Stimulated activated CD8-positive, alpha-beta memory T cell treated with anti-CD3 and anti-CD28 coated beads, Interleukin-12 subunit alpha, Interleukin-12 subunit beta, amount 100 ng/mL, for 4 hours (primary cell): ENCODE data around the gene ANAPC5.
"Not testable (repeated sequence)": the region's sequence is repeated elsewhere in the genome, so short reads cannot be mapped to it uniquely, and the experiment has no call there.

Experiments used
- DNase-seq: peaks from one replicate; pipeline ENCODE4 v3.0.0-alpha.2; 2020; ENCODE audit warnings: low read depth

ANAPC5 gene, protein sequence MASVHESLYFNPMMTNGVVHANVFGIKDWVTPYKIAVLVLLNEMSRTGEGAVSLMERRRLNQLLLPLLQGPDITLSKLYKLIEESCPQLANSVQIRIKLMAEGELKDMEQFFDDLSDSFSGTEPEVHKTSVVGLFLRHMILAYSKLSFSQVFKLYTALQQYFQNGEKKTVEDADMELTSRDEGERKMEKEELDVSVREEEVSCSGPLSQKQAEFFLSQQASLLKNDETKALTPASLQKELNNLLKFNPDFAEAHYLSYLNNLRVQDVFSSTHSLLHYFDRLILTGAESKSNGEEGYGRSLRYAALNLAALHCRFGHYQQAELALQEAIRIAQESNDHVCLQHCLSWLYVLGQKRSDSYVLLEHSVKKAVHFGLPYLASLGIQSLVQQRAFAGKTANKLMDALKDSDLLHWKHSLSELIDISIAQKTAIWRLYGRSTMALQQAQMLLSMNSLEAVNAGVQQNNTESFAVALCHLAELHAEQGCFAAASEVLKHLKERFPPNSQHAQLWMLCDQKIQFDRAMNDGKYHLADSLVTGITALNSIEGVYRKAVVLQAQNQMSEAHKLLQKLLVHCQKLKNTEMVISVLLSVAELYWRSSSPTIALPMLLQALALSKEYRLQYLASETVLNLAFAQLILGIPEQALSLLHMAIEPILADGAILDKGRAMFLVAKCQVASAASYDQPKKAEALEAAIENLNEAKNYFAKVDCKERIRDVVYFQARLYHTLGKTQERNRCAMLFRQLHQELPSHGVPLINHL

DNA sequence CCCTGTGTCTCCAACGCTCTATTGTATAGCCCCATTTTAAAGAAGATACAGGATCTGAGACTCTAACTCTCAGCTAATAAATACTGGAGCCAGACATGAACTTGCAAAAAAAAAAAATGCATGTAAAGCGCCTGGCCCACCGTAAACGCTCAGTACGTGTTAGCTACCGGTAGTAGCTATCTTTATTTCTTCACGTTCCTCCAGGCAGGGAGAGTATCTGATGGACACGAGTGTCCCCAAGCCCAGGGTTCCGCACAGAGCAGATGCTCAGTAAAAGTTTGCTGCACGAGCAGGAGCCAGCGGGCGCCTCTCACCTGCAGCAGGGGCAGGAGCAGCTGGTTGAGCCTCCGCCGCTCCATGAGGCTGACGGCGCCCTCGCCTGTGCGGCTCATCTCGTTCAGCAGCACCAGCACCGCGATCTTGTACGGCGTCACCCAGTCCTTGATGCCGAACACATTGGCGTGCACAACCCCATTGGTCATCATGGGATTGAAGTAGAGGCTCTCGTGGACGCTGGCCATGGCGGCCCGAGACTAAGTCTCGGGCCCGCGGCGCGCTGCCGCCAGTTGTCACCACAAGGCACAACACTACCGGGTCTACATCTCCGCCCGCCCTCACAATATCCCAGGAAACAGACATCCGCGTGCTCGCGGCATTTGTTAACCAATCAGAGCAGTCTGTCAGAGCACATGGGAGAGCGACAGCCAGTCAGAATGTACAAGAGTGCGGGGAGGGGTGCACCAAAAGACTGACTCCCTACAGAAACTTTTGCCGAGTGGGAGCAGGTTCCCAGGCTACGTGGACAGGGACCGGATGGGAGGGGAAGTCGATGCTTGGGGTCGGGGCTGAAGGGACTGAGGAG, at the start of gene ANAPC5:
Gene ANAPC5 (minus strand): TSS at position 592 of the 862 bp plus-strand sequence. CDS start 71 bp downstream, at position 521.
- DNase-seq = peak; percentile 76

DNA sequence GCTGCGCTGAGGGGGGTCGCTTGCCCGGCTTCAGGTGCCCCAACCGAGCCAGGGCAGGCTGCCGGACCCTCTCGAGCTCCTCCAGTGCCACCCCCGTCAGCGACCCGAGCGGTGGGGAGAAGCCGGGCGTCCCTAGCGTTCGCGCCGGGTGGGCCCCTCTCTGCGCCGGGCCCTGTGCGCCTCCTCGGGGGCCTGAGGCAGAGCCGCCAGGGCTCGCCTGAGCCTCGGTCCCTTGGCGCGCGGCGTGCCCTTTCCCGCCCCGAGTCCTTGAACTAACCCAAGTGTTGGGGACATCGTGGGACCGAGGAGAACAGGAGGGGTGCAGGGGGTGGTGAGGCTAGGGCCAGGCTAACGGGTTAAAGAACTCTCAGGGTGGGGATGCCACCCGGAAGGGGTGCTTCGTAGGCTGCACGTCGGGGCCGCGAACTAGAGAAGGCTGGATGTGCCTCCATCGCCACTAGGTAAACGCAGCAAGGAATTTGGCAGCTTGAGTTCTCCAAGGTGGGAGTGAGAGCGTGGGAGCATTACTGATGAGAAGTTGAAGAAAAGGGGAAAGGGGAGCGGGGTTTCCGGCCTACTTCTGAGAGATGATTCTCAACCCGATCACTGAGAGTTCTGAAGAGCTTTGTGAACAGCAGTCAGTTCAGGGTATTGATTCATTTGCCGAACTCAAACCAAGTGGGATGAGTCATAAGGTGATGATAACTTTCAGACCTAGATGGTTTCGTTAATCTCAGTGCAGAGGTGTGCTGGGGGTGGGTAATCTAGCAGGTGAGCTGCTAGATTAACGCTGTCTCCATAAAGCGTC, 48.3 kb upstream of the ANAPC5 start:
- peak; percentile 32 for DNase-seq

DNA sequence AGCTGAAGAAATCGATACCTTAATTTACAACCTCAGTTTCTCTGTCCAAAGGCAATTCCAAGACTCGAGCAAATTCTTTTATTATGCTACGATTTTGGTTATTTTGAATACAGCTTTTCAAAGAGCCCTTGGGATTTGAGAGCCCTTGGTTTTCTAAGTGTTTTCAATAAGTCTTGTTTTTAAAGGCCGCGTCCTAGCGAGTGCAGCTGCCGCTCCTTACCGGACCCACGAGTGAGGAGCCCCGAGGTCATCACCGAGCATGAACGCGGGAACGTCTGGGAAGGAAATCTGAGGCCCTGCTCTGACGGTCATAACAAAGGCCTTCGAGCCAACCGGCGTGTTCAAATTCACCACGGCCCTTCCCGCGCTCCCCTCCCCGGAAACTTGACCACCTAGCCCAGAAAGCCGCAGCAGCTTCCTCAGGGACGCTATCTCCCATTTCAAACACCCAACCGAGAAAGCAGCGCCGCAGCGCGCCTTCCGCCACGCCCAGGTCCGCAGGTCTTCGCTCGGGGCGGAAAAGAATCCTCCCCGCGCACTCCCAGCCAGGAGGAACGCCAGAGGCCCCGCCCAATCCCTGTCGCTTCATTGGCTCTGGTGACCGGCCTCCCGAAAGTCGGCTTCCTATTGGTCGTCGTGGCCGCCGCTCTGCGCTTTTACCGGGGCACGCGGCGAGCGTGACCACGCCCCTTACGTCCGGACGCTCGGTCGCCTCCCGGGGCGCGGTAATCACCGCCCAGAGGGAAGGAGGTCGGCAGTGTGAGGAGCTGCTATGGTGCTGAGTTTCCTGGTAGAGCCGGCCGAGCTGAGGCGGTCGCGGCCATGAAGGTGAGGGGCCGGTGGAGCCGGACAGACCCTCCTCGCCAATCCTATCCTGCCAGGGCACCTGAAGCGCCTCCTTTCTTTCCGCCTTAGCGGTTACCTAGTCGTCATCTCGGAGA, 47.5 kb upstream of the ANAPC5 start, which contains the start of gene RNF34:
Gene RNF34 (plus strand): TSS at position 728 of the 941 bp plus-strand sequence. CDS start 95 bp downstream, at position 823.
- peak; percentile 95 for DNase-seq

DNA sequence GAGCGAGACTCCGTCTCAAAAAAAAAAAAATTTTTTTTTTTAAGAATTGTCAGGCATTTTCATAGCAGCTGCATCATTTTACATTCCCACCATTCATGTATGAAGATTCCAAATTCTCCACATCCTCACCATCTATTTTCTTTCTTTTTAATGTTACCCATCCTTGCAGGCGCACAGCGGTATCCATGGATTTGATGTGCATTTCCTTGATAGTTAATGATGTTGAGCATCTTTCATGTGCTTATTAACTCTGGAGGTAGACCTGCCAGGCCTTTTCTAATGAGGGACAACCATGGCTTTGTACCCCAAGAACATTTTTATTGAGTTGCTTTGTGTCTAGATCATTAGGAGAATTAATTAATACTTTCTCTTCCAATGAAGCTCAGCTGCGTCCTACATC, 46.1 kb upstream of the ANAPC5 start:
- no peak for DNase-seq

DNA sequence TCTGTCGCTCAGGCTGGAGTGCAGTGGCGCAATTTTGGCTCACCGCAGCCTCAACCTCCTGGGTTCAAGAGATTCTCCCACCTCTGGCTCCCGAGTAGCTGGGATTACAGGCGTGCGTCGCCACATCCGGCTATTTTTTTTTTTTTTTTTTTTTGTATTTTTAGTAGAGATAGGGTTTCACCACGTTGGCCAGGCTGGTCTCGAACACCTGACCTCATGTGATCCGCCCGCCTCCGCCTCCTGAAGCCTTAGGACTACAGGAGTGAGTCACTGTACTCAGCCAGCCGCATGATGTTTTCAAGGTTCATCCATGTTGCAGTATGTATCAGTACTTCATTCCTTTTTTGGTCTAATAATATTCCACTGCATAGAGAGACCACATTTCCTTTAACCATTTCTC, 45.3 kb upstream of the ANAPC5 start:
- no peak for DNase-seq

DNA sequence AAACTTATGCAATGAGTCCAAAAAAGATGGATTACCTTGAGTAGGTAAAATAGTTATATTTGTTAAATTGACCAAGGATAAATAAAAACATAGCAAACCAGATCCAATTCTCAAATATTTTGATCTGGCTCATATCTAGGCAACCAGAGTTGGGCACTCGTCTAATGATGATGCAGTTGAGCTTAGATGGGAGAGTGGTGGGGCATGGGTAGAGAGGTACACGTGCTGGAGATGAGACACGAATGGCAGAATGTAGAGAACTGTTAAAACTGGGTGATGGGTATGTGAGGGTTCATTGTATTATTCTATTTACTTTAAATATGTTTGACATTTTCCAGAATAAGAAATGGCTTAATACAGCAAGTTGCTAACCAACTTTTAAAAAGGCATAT, 40.1 kb upstream of the ANAPC5 start:
- no peak for DNase-seq

DNA sequence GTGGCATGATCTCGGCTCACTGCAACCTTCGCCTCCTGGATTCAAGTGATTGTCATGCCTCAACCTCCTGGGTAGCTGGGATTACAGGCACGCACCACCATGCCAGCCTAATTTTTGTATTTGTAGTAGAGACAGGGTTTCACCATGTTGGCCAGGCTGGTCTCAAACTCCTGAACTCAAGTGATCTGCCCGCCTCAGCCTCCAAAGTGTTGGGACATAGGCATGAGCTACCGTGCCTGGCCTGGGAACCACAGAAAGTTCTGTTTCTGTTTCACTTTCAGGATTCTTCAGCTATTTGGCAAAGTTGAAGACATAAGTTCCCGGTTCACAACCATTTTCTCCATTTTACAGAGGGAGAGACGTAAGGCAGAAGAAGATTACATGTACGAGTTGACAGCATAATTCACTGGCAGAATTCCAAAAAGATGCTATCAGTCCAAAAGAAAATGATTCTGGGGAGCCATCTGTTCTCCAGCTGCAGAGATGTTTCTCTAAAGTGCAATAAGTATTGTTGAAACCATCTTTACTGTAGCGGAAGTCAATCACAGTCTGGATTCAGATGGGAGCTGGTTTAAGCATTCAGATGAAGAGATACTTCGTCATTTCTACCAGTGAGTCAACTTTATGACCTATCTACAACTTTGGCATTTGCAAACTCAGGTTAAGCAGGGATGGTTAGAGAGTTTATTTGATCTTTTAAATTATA, 39.6 kb upstream of the ANAPC5 start:
- DNase-seq = no peak

DNA sequence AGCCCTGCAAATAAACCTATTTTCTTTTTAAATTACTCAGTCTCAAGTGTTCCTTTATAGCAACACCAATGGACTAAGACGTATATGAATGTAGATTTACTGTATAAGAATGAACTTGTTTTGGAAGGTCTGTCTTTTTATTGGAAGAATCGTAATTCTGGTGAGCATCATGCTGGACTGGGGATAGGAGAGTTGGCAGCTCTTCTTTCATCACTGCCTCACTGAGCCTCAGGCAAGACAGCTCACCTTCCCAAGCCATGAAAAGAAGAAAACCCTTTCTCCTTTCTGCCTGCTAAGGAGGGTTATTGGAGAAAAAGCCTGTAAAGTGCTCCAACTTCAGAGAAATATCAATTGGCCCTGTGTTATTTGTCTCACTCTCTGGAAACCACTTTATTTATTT, 38.6 kb upstream of the ANAPC5 start:
- no peak for DNase-seq

DNA sequence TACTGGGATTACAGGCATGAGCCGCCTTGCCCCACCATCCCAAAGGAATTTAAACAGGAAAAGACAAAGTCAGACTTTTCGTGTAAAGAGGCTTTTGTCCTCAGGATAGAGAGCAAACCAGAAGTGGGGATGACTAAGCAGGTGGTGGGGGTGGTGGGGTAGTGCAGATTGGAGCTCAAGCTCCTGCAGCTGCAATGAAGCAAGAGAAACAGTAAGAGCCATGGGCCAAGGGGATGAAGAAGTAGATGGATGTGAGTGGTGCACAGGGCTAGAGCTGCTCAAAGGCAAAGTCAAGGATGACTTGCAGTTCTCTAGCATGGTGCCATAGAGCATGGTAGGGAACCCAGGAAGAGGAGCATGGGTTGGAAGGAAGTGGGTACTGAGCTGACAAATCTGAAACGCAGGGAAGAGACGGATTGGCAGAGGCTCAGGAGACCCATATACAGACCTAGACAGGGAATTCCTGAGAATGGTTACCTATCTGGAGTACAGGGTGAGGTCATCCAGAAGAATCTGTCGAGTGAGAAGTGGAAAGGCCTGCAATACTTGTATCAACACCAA, 36.3 kb upstream of the ANAPC5 start:
- DNase-seq = no peak

DNA sequence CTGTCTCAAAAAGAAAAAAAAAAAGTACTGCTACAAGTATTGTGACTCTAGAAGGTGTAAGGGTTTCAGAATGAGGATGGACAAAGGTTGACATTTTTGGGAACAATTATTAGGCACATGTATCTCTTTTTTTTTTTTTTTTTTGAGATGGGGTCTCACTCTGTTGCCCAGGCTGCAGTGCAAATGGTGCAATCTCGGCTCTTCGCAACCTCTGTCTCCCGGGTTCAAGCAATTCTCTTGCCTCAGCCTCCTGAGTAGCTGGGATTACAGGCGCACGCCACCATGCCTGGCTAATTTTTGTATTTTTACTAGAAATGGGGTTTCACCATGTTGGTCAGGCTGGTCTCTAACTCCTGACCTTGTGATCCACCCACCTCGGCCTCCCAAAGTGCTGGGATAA, 32.7 kb upstream of the ANAPC5 start:
- DNase-seq = not testable (repeated sequence)

DNA sequence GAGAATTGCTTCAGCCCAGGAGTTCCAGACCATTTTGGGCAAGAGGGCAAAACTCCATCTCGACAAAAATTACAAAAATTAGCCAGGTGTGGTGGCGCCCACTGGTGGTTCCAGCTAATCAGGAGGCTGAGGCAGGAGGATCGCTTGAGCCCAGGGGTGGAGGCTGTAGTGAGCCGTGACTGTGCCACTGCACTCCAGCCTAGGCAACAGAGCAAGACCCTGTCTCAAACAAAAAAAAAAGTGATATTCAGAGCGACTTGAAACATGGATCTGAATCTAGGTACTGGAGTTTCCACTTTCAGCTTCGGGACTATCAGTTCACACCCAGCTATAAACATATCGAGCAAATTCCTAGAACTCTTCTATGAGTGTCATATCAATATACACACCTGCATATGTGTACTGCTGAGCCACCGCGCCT, 31.4 kb upstream of the ANAPC5 start:
- DNase-seq = no peak

DNA sequence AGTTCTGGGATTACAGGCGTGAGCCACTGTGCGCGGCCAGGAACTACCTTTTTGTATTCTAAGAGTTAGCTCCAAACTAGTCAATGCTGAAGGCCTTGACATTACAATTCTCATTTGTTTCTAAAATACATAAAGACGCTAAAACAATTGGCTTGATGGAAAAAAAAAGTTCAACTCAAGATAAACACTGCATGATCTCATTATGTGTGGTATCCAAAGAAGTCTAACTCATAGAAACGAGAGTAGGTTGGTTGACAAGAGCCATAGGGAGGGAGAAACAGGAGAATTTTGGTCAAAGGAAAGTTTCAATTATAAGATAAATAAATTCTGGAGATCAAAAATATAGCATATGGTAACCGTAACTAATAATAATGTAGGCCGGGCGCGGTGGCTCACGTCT, 27.7 kb upstream of the ANAPC5 start:
- no peak for DNase-seq

DNA sequence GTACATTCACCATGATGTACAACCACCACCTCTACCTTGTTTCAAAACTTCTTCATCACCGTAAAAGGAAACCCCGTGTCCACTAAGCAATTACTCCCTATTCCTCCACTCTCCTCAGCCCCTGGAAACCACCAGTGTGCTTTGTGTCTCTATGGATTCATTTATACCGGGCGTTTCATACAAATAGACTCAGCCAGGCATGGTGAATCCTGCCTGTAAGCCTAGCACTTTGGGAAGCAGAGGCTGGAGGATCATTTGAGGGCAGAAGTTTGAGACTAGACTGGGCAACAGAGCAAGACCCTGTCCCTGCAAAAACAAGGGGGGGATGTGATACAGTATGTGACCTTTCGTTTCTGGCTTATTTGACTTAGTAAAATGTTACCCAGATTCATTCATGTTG, 26.5 kb upstream of the ANAPC5 start:
- DNase-seq = no peak

DNA sequence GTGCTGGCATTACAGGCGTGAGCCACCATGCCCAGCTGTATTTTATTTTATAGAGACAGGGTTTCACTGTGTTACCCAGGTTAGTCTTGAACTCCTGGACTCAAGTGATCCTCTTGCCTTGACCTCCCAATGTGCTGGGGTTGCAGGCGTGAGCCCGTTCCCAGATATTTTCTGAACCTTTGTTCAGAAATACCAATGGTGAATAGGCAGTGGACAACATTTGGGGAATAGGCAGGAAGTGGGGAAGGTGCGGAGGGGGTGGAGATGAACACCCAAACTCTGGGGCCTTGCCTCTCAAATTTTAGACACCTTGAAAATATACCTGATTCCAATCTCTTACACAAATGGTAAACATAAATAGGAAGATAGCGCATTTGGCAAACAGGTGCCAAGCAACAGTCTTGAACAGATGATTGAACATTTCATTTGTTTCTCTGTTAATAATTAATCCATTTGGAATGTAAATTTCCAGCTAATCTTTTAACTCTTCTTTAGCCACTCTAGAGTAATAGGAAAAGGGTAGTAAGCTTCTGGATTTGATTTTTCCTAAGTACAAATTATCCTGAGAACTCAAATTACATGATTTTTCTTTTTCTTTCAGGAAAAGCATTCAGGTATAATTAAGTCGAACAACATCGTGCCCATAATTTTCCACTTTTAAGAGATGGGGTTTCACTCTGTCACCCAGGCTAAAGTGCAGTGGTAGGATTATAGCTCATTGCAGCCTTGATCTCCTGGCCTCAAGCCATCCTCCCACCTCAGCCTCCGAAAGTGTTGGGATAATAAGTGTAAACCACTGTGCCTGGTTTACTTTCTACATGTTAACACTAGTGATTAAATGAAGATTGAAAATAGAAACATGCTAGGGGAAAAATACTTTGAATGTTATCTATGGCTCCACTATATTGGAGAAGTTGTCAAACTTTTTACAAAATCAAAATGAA, 24.8 kb upstream of the ANAPC5 start:
- no peak for DNase-seq

DNA sequence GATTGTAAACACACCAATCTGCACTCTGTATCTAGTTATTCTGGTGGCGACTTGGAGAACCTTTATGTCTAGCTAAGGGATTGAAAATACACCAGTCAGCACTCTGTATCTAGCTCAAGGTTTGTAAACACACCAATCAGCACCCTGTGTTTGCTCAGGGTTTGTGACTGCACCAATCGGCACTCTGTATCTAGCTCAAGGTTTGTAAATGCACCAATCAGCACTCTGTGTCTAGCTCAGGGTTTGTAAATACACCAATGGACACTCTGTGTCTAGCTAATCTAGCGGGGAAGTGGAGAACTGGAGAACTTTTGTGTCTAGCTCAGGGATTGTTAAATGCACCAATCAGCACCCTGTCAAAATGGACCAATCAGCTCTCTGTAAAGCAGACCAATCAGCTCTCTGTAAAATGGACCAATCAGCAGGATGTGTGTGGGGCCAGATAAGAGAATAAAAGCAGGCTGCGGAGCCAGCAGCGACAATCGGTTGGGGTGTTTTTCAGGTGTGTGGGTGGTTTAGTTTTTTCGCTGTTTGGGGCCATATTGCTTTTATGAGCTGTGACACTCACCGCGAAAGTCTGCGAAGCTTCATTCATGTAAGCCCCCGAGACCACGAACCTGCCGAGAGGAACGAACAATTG, 22.9 kb upstream of the ANAPC5 start:
- not testable (repeated sequence) for DNase-seq

DNA sequence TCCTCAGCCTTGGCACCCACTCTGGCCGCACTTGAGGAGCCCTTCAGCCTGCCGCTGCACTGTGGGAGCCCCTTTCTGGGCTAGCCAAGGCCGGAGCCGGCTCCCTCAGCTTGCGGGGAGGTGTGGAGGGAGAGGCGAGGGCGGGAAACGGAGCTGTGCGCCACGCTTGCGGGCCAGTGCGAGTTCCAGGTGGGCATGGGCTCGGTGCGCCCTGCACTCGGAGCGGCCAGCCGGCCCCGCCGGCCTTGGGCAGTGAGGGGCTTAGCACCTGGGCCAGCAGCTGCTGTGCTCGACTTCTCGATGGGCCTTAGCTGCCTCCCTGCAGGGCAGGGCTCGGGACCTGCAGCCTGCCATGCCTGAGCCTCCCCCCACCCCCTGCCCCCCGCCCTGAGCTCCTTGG, 22.1 kb upstream of the ANAPC5 start:
- not testable (repeated sequence) for DNase-seq

DNA sequence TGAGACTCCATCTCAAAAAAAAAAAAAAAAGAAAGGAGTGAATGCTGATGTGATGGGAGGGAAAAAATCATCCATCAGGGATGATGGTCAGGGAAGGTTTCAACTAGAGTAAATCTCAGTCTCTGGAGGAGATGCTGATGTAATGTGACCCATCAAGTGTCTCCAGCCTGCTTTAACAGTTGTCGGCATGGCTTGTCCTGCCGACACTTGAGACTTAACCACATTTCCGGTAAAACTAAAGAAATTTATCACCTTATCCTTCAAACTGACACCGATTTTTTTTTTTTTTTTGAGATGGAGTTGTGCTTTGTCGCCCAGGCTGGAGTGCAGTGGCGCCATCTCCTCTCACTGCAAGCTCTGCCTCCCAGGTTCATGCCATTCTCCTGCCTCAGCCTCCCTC, 21.5 kb upstream of the ANAPC5 start:
- no peak for DNase-seq

DNA sequence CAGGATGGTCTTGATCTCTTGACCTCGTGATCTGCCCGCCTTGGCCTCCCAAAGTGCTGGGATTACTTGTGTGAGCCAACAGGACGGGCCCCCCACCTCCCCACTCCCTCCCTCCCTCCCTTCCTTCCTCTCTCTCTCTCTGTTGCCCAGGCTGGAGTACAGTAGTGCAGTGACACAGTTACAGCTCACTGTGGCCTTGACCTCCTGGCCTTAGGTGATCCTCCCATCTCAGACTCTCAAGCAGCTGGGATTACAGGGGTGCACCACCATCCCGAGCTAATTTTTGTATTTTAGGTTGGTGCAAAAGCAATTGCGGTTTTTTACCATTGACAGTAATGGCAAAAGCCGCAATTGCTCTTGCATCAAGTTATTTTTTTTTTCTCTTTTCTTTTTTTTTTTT, 19.2 kb upstream of the ANAPC5 start:
- no peak for DNase-seq
